ENCODE data around the gene ANXA4.

GRCh38 chr2:69704446-69704845 is 37.5 kb upstream of the ANXA4 start:
- TF ChIP-seq POLR2AphosphoS5 (IDR thresholded peaks at IDR 0.05; ENCODE audit: low read depth, low read length) (no peak), SPI1 (IDR thresholded peaks at IDR 0.05; ENCODE audit: low read depth, low read length) (no peak), TAF1 (IDR thresholded peaks at IDR 0.05; ENCODE audit: low read depth, low read length) (no peak), POLR2A (IDR thresholded peaks at IDR 0.05; ENCODE audit: low read depth, low read length) (no peak), POU2F2 (IDR thresholded peaks at IDR 0.05; ENCODE audit: low read depth, low read length) (no peak), PAX5 (IDR thresholded peaks at IDR 0.05; ENCODE audit: insufficient read depth, low read length, severe bottlenecking) (no peak)
